ENCODE data around the gene ARRDC4. TPM values are rescaled to one million over a fixed set of nuclear protein-coding genes. Genes with fewer than 3 reads are reported as not detected.

ARRDC4 gene
- polyA plus RNA-seq, 1 of the 3 experiments (the other 2 are of a cell fraction): 2.3 TPM

DNA sequence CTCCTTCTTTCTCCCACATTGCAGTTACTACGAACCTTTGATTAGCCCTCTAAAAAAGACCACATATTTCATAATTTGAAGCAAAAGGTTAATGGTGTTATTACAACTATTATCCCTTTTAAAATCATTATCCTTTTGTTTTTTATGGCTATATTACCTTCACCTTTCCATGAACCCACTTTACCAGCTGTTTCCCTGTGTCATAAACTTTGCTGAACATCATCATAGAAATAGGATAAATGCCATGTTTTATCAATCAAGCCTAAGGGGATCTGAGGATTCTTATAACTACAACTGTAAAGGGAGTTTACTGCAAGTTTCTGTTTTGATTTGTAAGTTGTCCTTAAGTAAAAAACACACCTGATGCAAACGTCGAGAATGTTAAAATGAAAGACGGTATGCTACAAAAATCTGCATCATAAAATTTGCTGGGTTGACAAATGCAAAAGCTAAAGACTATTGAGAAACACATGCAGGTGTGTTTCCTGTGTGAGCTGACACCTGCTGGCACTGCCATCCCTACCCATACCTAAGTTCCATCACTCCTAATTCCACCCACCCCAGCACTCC, 39.1 kb upstream of the ARRDC4 start (continued):
- TF ChIP-seq, protein P1, sequence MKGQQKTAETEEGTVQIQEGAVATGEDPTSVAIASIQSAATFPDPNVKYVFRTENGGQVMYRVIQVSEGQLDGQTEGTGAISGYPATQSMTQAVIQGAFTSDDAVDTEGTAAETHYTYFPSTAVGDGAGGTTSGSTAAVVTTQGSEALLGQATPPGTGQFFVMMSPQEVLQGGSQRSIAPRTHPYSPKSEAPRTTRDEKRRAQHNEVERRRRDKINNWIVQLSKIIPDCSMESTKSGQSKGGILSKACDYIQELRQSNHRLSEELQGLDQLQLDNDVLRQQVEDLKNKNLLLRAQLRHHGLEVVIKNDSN (IDR thresholded peaks at IDR 0.05; ENCODE audit: borderline replicate concordance, low read depth): no peak
- TF ChIP-seq EZH2phosphoT487 (IDR thresholded peaks at IDR 0.05; ENCODE audit: borderline replicate concordance, low read depth) (no peak), SIN3A (IDR thresholded peaks at IDR 0.05; ENCODE audit: borderline replicate concordance, low read depth, low read length) (no peak), SMC3 (IDR thresholded peaks at IDR 0.05; ENCODE audit: low read depth, low read length) (no peak), ELF1 (IDR thresholded peaks at IDR 0.05) (no peak), FOSL2 (IDR thresholded peaks at IDR 0.05; ENCODE audit: borderline replicate concordance, low read depth) (no peak), TAF1 (IDR thresholded peaks at IDR 0.05; ENCODE audit: borderline replicate concordance, low read depth, low read length) (no peak)
- TF ChIP-seq, protein P2, sequence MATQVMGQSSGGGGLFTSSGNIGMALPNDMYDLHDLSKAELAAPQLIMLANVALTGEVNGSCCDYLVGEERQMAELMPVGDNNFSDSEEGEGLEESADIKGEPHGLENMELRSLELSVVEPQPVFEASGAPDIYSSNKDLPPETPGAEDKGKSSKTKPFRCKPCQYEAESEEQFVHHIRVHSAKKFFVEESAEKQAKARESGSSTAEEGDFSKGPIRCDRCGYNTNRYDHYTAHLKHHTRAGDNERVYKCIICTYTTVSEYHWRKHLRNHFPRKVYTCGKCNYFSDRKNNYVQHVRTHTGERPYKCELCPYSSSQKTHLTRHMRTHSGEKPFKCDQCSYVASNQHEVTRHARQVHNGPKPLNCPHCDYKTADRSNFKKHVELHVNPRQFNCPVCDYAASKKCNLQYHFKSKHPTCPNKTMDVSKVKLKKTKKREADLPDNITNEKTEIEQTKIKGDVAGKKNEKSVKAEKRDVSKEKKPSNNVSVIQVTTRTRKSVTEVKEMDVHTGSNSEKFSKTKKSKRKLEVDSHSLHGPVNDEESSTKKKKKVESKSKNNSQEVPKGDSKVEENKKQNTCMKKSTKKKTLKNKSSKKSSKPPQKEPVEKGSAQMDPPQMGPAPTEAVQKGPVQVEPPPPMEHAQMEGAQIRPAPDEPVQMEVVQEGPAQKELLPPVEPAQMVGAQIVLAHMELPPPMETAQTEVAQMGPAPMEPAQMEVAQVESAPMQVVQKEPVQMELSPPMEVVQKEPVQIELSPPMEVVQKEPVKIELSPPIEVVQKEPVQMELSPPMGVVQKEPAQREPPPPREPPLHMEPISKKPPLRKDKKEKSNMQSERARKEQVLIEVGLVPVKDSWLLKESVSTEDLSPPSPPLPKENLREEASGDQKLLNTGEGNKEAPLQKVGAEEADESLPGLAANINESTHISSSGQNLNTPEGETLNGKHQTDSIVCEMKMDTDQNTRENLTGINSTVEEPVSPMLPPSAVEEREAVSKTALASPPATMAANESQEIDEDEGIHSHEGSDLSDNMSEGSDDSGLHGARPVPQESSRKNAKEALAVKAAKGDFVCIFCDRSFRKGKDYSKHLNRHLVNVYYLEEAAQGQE (IDR thresholded peaks at IDR 0.05; ENCODE audit: low read depth, low read length): no peak
- TF ChIP-seq, protein P3, sequence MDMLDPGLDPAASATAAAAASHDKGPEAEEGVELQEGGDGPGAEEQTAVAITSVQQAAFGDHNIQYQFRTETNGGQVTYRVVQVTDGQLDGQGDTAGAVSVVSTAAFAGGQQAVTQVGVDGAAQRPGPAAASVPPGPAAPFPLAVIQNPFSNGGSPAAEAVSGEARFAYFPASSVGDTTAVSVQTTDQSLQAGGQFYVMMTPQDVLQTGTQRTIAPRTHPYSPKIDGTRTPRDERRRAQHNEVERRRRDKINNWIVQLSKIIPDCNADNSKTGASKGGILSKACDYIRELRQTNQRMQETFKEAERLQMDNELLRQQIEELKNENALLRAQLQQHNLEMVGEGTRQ (IDR thresholded peaks at IDR 0.05; ENCODE audit: borderline replicate concordance, low read depth, low read length): no peak

DNA sequence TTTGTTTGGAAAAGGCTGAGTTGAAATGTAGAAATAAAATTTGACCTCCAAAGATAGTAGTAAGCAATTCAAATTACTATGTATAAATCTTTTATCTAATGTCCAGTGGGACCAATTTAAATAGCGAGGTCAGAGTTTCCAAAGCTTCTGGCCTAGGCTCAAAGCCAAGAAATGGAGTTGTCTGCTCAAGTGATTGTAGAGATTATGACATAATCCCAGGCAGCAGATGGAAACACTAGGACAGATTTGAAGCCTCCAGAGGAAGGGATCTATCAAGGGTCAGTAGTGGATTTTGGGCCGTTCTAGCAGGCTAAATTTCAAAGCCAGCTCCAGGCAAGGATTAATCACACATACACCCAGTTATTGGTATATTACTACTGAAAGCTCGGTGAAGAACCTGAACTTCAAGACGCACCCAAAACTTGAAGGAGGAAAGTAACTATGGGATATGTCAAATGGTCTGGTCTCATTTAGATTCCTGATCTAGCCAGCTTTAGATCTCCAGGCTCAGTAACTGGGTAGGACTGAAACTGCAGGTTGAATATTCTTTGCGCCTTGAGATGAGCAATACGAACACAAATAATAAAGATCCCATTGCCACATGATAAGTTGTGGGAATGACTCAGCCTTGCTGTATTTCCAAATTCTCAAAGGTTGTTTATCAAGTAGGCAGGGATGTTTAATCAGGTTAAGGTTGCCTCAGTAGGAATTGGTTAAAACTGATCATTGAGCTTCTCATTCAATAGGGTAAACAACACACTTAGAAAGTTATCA, 30.9 kb upstream of the ARRDC4 start:
- H3K9ac ChIP-seq: no peak overlapping the region
- H4K20me1 ChIP-seq (ENCODE audit: insufficient read depth): no peaks in the 10 kb centered on the region
- no peak overlapping the region for H3K4me2 ChIP-seq
- no peaks in the 10 kb centered on the region for H3F3A ChIP-seq (replicated peaks; ENCODE audit: insufficient read depth)
- H3K79me2 ChIP-seq (ENCODE audit: insufficient read depth): no peaks in the 10 kb centered on the region
- no peak overlapping the region for H3K4me3 ChIP-seq (ENCODE audit: low read depth in 2 of 2, low read length in 1 of 2)
- no peaks in the 10 kb centered on the region for H3K36me3 ChIP-seq (replicated peaks in 1 of 2; ENCODE audit: control insufficient read depth in 1 of 2, insufficient read depth in 2 of 2, low read length in 1 of 2)
- DNase-seq: no peak
- POLR2A ChIA-PET: no interaction called here
- H2AFZ ChIP-seq (ENCODE audit: low read depth): no peak overlapping the region
- no peaks in the 10 kb centered on the region for H3K9me3 ChIP-seq
- H3K9me2 ChIP-seq: no peaks in the 10 kb centered on the region
- WGBS (ENCODE audit: low lambda C conversion rate): 16% methylated on average over 6 of the region's 6 CpGs
- no peaks in the 10 kb centered on the region for H3K27me3 ChIP-seq (ENCODE audit: insufficient read depth)
- TF ChIP-seq, protein P4, sequence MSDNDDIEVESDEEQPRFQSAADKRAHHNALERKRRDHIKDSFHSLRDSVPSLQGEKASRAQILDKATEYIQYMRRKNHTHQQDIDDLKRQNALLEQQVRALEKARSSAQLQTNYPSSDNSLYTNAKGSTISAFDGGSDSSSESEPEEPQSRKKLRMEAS (IDR thresholded peaks at IDR 0.05; ENCODE audit: low read depth): no peak
- no peak overlapping the region for H3K27ac ChIP-seq (ENCODE audit: low read depth in 2 of 2, low read length in 1 of 2)
- CTCF ChIA-PET: no interaction called here
- H3K4me1 ChIP-seq (ENCODE audit: control insufficient read depth in 1 of 2, insufficient read depth in 2 of 2, low read depth in 1 of 2, low read length in 1 of 2): no peaks in the 10 kb centered on the region
